GM12891 (cell line): ENCODE measurements around the gene RBCK1.
A peak's percentile ranks its signal among the peaks of the same experiment; 100 is the strongest.

Source experiments
- DNase-seq: peaks from one replicate; pipeline ENCODE4 v3.0.0; 2011; ENCODE audit warnings: low spot score; ENCODE audit not compliant: insufficient read length
- FAIRE-seq: peaks from 2 replicates; lab custom pipeline; 2011; peaks lifted over from hg19 to GRCh38; lab: Jason Lieb, UNC
- PAX5 ChIP-seq: IDR thresholded peaks from 2 replicates; pipeline ENCODE4 v1.6.1; 2011; ENCODE audit warnings: low read length, moderate library complexity, mild to moderate bottlenecking; ENCODE audit not compliant: insufficient read depth, severe bottlenecking
- POLR2A ChIP-seq: IDR thresholded peaks from 2 replicates; pipeline ENCODE4 v1.6.1; 2011; ENCODE audit warnings: low read depth, low read length, control low read depth
- POLR2AphosphoS5 ChIP-seq: IDR thresholded peaks from 2 replicates; pipeline ENCODE4 v1.6.1; 2011; ENCODE audit warnings: low read depth, low read length, control low read depth
- POU2F2 ChIP-seq: IDR thresholded peaks from 2 replicates; pipeline ENCODE4 v1.6.1; 2011; ENCODE audit warnings: low read depth, mild to moderate bottlenecking, control low read depth, low read length, moderate library complexity
- SPI1 ChIP-seq: IDR thresholded peaks from 2 replicates; pipeline ENCODE4 v1.6.1; 2011; ENCODE audit warnings: low read depth, low read length, control low read depth
- TAF1 ChIP-seq: IDR thresholded peaks from 2 replicates; pipeline ENCODE4 v1.6.1; 2011; ENCODE audit warnings: low read depth, low read length, control low read depth

The RBCK1 gene

GRCh38 chr20:478010-478948 is 70.2 kb downstream of the RBCK1 start:
- FAIRE-seq (no peak), DNase-seq (no peak)
- TF ChIP-seq SPI1, result no peak
- no peak for TF ChIP-seq PAX5
- TF ChIP-seq POLR2A, result no peak
- no peak for TF ChIP-seq POU2F2
- TF ChIP-seq POLR2AphosphoS5, result no peak
- no peak for TF ChIP-seq TAF1

- peak; percentile 79 for FAIRE-seq
- peak; percentile 25 for DNase-seq
- TF ChIP-seq TAF1, result no peak
- TF ChIP-seq POLR2A, result no peak
- TF ChIP-seq SPI1, result no peak
- TF ChIP-seq POU2F2, result no peak
Measured at GRCh38 chr20:478949-479429, 70.9 kb downstream of the RBCK1 start.

GRCh38 chr20:479487-479886 is 71.4 kb downstream of the RBCK1 start:
- no peak for DNase-seq
- peak; percentile 5 for FAIRE-seq
- TF ChIP-seq POU2F2 (no peak), SPI1 (no peak), POLR2AphosphoS5 (no peak), TAF1 (no peak), POLR2A (no peak), PAX5 (no peak)

GRCh38 chr20:480044-480443 is 71.9 kb downstream of the RBCK1 start:
- no peak for DNase-seq
- no peak for FAIRE-seq
- TF ChIP-seq POLR2AphosphoS5, result no peak
- no peak for TF ChIP-seq TAF1
- TF ChIP-seq POU2F2, result no peak
- no peak for TF ChIP-seq POLR2A
- TF ChIP-seq PAX5, result no peak
- no peak for TF ChIP-seq SPI1

- no peak for DNase-seq
- no peak for TF ChIP-seq POLR2AphosphoS5
- no peak for TF ChIP-seq SPI1
- no peak for TF ChIP-seq PAX5
- no peak for TF ChIP-seq POU2F2
- no peak for TF ChIP-seq TAF1
- TF ChIP-seq POLR2A, result no peak
- FAIRE-seq, result no peak
Measured at GRCh38 chr20:481167-481566, 73.1 kb downstream of the RBCK1 start.
